HG02884 (cell line): Measurements from ENCODE around the gene SPRTN.

Source experiments
- ATAC-seq: cut with Tn5 transposase; IDR thresholded peaks from one replicate; pipeline ENCODE4 v1.9.1; 2021; ENCODE audit warnings: mild to moderate bottlenecking, moderate library complexity; ENCODE audit not compliant: unreplicated experiment

Gene SPRTN

DNA sequence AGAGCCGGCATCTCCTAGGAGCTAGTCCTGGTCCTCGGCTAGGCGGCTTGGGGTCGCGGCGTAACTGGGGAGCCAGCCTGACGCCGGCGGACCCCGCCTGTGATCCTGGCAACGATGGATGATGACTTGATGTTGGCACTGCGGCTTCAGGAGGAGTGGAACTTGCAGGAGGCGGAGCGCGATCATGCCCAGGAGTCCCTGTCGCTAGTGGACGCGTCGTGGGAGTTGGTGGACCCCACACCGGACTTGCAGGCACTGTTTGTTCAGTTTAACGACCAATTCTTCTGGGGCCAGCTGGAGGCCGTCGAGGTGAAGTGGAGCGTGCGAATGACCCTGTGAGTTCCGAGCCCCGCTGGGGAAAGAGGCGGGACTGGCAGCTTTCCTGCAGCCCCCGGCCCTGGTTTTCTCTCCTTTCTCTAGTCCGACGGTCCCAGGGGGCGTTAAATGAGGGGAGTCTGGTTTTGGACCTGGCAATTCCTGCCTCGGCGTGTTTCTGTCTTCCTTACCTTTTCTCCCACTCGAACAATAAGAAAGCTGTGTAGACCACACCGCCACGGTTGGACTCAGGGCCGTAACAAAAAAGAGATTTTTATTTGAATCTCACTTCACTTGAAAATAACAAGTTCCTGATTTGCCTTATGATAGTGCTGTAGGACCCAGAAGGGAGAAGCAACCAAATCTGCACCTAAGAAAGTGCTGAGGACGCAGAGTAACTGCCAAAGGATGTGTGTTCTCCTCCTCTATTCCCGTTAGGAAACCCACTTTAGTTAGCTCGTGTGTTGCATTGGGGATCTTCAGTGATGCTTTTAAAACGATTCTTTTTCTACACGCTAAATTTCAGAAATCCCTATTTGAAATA, at the start of gene SPRTN:
SPRTN (plus strand) TSS at position 24 of the 859 bp plus-strand sequence; CDS start at position 115, 91 bp downstream.
- peak; percentile 5 for ATAC-seq

- ATAC-seq, result no peak
Measured at GRCh38 chr1:231295938-231296337, 42.2 kb upstream of the SPRTN start.

DNA sequence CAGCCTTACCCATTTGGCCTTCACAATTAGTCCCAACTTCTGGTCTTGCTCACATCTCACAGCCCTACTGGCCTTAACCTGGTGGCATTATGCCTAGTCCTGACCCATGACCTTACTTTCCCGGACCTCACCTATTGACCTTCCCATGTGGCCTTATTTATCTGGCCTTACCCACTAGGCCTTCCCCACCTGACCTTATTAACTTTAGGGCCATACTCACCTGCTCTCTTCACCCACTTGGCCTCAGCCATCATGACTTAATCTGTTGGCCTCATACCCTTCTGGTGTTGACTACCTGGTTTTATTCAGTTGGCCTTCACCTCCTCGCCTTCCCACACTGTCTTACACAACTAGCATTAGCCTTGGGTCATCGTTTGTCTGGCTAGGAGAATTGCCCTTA, 36.1 kb upstream of the SPRTN start:
- no peak for ATAC-seq

DNA sequence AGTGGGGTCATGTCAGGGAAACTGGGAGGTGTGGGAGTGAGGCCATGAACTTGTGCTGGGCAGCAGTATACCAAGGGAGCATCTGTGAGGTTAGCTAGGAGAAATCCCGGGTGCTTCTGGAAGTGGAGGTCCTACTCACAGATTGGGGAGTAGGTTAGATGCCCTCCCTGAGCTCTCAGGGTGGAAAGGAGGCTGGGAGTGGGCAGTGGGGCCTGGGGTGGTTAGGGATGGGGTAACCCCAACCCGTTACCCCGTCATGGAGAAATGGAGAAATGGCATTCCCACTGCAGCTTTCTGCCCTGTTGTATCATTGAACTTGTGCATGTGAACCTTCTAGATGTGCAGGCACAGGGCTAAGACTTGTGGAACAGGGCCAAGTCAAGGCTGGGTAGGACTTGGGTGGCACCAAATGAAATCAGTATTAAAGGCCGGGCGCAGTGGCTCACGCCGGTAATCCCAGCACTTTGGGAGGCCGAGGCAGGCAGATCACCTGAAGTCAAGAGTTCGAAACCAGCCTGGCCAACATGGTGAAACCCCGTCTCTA, 27.6 kb upstream of the SPRTN start:
- ATAC-seq, result no peak

DNA sequence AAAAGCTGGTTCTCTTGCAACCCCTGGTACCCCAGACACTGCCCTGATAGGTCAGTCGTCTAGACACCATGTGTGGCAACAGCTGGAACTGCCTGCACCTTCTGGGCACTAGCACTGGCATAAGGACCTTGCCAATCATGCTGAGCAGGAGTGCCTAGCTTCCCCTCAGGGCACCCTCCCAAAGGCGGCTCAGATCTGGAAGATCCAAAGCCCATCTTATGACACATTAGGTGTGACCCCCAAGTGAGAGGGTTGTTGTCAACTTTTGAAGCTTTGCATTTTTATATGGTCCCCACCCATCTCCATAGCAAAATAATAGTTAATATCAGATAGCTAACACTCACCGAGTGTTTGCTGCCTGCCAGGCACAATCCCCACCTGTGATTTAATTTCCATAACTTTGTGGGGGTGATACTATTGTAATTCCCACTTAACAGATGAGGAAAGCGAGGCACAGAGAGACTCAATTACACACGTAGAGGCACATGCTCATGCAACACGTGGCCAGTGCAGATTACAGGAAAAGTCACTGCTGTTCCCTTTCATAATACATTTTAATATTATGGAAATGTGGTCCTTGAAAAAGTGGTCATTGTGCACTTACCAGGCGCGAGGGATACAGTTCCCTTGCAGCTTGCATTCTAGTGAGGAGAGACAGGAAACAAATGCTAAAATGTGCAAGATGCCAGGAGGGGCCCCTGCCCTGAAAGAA, 26.2 kb upstream of the SPRTN start:
- ATAC-seq, result no peak

GRCh38 chr1:231312432-231312788, 25.7 kb upstream of the SPRTN start:
- no peak for ATAC-seq

DNA sequence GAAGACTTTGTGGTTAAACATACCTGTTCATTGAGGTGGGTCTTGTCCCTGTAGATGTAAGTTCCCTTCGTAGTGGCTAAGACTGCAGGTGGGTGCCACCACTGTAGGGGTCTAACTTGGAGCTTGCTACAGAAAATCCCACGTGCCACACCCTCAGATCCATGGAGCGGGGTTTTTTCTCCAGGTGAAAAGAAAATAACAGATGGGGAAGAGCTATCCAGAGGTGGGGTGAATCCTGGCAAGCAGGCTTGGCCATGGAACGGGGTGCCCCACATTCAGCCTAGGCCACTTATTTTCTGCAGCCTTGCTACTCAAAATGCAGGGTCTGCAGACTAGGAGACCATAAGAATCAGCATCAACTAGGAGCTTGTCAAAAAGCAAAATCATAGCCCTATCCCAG, 24.4 kb upstream of the SPRTN start:
- ATAC-seq, result no peak

DNA sequence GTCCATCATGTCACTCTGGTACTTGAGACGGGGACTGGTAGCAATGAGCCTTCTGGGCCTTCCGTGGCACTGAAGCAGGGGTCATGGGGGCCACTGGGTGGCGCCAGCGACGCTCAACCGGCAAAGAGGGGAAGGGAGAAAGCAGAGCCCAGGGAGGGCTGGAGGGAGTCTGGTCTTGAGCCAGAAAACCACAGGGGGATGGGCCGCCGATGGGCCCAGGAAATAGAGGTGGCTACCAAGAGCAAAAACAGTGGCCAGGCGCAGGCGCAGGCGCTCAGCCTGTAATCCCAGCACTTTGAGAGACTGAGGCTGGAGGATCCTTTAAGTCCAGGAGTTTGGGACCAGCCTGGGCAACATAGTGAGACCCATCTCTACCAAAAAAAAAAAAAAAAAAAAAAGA, 22.2 kb upstream of the SPRTN start:
- ATAC-seq, result no peak

DNA sequence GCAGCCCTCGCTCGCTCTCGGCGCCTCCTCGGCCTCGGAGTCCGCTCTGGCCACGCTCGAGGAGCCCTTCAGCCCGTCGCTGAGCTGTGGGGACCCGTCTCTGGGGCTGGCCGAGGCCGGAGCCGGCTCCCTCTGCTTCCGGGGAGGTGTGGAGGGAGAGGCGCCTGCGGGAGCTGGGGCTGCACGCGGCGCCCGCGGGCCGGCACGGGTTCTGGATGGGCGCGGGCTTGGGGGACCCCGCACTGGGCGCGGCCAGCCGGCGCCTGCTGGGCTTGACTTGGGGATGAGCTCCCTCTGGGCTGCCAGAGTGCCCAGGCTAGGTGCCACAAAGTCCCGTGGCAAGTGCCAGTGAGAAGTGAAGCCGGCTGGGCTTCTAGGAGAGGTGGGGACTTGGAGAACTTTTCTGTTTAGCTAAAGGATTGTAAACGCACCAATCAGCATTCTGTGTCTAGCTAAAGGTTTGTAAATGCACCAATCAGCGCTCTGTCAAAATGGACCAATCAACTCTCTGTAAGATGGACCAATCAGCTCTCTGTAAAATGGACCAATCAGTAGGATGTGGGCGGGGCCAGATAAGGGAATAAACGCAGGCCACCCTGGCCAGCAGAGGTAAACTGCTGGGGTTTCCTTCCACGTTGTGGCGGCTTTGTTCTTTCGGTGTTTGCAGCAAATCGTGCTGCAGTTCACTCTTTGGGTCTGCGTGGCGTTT, 20.6 kb upstream of the SPRTN start:
- ATAC-seq, result no peak

- no peak for ATAC-seq
Measured at GRCh38 chr1:231318015-231318355, 20.1 kb upstream of the SPRTN start.

GRCh38 chr1:231318568-231318967, 19.5 kb upstream of the SPRTN start:
- no peak for ATAC-seq

GRCh38 chr1:231319080-231319479, 19.0 kb upstream of the SPRTN start:
- no peak for ATAC-seq

DNA sequence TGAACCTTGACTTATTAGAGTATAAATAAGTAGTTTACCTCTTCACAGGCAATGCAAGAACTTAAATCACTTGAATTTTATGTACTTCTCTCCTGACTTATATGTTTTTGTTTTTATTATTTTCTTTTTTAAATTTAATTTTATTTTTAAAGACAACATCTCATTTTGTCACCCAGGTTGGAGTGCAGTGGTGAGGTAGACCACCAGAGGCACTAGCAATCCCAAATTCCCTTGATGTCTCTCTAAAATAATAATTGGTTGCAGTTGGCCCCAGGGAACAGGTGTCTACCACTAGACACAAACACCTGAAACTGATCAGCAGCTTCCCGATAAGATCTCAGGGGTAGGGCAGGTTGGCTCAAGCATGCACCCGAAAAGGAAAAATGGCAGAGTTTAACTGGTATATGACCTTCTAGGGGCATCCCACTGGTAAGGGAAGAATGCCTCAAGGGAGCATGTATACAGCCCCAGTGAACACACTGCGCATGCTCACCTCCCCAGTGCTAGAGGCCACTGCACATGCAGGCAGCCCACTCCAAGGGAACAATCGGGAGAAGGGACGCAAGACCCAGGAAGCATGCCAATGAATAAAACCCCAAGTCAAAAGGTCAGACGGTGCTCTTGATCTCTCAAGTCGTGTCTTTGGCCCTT, 15.1 kb upstream of the SPRTN start:
- ATAC-seq, result no peak

- ATAC-seq, result no peak
Measured at GRCh38 chr1:231324660-231325059, 13.4 kb upstream of the SPRTN start.

DNA sequence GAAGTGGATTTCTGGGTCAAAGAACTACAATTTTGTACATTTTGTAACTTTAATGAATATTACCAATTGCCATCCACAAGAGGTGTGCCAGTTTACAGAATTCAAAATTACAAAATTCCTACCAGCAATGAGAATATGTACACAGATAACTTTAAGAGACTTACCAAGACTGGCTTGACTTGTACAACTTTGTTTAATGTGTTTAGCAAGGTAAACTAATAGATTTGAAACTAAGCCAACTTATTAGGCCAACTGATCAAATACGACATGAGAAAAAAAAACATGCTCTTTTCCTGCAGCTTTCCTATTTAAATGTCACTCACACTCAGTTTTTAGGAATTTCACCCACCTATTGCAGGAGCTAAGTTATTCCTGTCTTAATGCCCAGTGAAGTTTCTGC, 11.8 kb upstream of the SPRTN start:
- no peak for ATAC-seq

DNA sequence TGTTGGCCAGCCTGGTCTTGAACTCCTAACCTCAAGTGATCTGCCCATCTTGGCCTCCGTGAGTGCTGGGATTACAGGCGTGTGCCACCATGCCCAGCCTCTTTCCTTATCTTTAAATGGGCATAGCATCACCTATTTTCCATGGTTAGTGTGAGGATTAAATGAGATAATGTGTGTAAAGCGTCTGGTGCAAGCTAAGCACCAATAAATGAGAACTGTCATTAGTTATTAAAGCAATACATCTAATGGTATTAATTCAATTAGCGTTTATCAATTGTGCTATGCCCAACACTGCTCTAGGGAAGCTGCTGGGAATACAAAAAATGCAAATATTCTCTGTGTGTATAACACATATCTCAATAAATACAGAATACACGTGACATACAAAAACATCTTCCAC, 10.5 kb upstream of the SPRTN start:
- ATAC-seq, result no peak

GRCh38 chr1:231329483-231329882, 8.6 kb upstream of the SPRTN start:
- ATAC-seq, result no peak

DNA sequence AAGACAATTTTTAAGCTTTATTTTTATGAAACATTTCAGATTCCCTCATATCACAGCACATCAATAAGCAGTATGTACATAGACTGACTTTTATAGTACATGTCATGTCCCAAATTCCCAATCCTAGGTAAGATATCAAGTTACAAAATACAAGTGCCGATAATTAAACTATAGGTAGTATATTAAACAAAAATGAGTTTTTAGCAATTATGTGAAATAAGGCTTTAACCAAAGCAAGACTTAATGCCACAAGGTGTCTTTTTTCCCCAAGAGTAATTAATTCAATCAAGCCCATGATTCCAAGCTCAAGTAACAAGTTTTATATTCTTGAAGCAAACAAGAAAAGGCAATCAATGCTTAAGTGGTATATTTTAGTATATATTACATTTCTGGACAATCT, 5.3 kb upstream of the SPRTN start:
- ATAC-seq, result no peak

- ATAC-seq, result peak; percentile 24
Measured at GRCh38 chr1:231334079-231334666, 3.9 kb upstream of the SPRTN start.

DNA sequence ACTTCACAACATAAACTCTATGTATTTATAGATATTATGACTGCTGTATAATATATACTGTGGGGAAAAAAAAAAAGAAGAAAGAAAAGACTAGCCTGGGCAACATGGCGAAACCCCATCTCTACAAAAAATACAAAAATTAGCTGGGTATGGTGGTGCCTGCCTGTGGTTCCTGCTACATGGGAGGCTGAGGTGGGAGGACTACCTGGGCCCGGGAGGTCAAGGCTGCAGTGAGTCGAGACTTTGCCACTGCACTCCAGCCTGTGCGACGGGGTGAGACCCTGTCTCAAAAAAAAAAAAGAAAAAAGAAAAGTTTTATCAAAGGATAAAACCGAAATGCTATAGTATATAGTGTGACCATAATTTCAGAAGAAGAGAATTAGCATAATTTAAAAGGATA, 3.1 kb upstream of the SPRTN start:
- ATAC-seq, result no peak
